ENCODE measurements around the gene IQCF2. TPM values are rescaled to one million over a fixed set of nuclear protein-coding genes. Genes with fewer than 3 reads are reported as not detected.
"Not testable (repeated sequence)": the region's sequence is repeated elsewhere in the genome, so short reads cannot be mapped to it uniquely, and the experiment has no call there.

IQCF2 gene
- polyA plus RNA-seq, 3 donors = not detected

DNA sequence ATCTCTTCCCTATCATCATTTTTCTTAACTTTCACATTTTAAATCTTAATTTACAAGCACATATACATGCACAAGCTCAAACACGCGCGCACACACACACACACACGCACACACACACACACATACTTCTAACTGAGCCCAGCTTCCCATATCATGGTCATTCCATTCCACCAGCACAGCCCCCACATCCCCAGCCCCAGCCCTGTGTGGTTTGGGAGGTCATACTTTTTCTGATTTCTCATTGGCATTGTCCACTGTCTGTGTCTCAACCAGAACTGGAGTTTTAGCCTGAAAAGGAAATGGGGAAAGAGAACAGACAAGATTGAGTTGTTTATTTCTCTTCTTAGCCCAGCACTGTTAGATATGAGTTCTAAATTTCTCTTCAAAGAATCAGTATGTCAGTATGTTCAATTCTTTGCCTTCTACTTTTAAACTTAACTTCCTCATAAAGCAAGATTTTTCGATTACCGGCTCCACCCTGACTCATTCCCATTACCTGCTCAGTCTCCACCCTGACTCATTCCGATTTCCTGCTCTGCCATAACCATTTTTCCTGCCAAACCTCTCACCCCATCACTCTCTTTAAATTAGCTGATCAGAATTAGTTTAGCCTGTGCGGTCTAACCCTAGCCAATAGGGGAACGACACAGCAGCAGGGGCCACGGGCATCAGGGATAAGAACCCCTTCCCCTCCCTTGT is 35.3 kb downstream of the IQCF2 start:
- Mint-ChIP-seq H3K9me3 (peaks cover 0 to 4% (median 0%) of the 10 kb centered on the region in 7 donors), H3K36me3 (no peaks in the 10 kb centered on the region), H3K27ac (no peak overlapping the region), H3K4me1 (no peaks in the 10 kb centered on the region), H3K27me3 (ENCODE audit: low read depth in 3 of 3) (peaks cover 19 to 34% (median 33%) of the 10 kb centered on the region in 3 donors), H3K4me3 (peak overlapping the region in 1 of 2 donors; percentile 3)
- no peaks in the 10 kb centered on the region for H4K20me1 ChIP-seq (ENCODE audit: insufficient read depth, low read length)
- no peak overlapping the region for H3K4me3 ChIP-seq (replicated peaks in 1 of 3; ENCODE audit: low read depth in 2 of 3, low read length in 3 of 3)
- no peaks in the 10 kb centered on the region for H3K4me1 ChIP-seq (ENCODE audit: control insufficient read depth in 1 of 2, insufficient read depth in 2 of 2, low read length in 2 of 2)
- H3K9me3 ChIP-seq (replicated peaks in 1 of 2; ENCODE audit: control insufficient read depth in 1 of 2, insufficient read depth in 1 of 2, low read length in 2 of 2) = no peaks in the 10 kb centered on the region
- intact Hi-C loops (cut with micrococcal nuclease) = no loop called here
- peaks cover 0 to 10% of the 10 kb centered on the region in 2 donors for H3K27me3 ChIP-seq (ENCODE audit: control insufficient read depth in 2 of 2, insufficient read depth in 2 of 2, low read length in 2 of 2)
- no peaks in the 10 kb centered on the region for H3K36me3 ChIP-seq (replicated peaks in 1 of 2; ENCODE audit: control insufficient read depth in 1 of 2, insufficient read depth in 2 of 2, low read length in 2 of 2)
- H3K79me2 ChIP-seq (ENCODE audit: insufficient read depth, low read length) = no peaks in the 10 kb centered on the region
- no peak overlapping the region for H3K9ac ChIP-seq (ENCODE audit: insufficient read depth, low read length, poor library complexity, severe bottlenecking)
- TF ChIP-seq, protein P1, sequence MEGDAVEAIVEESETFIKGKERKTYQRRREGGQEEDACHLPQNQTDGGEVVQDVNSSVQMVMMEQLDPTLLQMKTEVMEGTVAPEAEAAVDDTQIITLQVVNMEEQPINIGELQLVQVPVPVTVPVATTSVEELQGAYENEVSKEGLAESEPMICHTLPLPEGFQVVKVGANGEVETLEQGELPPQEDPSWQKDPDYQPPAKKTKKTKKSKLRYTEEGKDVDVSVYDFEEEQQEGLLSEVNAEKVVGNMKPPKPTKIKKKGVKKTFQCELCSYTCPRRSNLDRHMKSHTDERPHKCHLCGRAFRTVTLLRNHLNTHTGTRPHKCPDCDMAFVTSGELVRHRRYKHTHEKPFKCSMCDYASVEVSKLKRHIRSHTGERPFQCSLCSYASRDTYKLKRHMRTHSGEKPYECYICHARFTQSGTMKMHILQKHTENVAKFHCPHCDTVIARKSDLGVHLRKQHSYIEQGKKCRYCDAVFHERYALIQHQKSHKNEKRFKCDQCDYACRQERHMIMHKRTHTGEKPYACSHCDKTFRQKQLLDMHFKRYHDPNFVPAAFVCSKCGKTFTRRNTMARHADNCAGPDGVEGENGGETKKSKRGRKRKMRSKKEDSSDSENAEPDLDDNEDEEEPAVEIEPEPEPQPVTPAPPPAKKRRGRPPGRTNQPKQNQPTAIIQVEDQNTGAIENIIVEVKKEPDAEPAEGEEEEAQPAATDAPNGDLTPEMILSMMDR (IDR thresholded peaks at IDR 0.05) = no peak
- H2AFZ ChIP-seq (ENCODE audit: insufficient read depth, low read depth, low read length, poor library complexity, severe bottlenecking) = no peak overlapping the region
- no peak overlapping the region for H3K27ac ChIP-seq (ENCODE audit: low read depth in 1 of 2, low read length in 2 of 2)
- DNase-seq = no peak
- WGBS (ENCODE audit: insufficient coverage) = 95% methylated on average over 6 of the region's 10 CpGs
- H3K4me2 ChIP-seq (replicated peaks; ENCODE audit: extremely low read depth, low read length, poor library complexity, severe bottlenecking) = no peak overlapping the region

DNA sequence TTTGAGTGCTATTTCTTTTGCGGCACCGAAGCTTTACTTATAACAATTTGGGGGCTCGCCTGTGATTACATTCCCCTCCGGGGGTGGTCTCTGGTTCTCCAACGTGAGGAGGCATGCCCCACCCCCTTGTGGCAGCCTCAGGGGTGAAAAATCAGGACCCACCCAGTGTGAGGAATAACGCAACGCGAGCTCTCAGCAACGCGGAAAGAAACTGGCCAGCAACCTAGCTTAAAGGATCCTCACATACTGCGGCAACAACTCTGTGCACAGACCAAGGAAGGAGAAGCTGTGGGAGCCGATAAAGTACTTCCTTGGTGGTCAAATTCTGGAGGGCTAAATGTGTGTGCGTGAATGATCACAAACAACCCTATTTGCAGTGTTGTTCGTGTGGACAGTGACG is 36.0 kb downstream of the IQCF2 start:
- WGBS (ENCODE audit: insufficient coverage) = 93% methylated on average over 13 of the region's 15 CpGs
- Histone ChIP-seq H3K27ac (ENCODE audit: low read depth in 1 of 2, low read length in 2 of 2) (no peak overlapping the region), H3K9me3 (replicated peaks in 1 of 2; ENCODE audit: control insufficient read depth in 1 of 2, insufficient read depth in 1 of 2, low read length in 2 of 2) (no peaks in the 10 kb centered on the region), H3K4me1 (ENCODE audit: control insufficient read depth in 1 of 2, insufficient read depth in 2 of 2, low read length in 2 of 2) (no peaks in the 10 kb centered on the region), H3K9ac (ENCODE audit: insufficient read depth, low read length, poor library complexity, severe bottlenecking) (no peak overlapping the region), H3K36me3 (replicated peaks in 1 of 2; ENCODE audit: control insufficient read depth in 1 of 2, insufficient read depth in 2 of 2, low read length in 2 of 2) (no peaks in the 10 kb centered on the region), H3K4me2 (replicated peaks; ENCODE audit: extremely low read depth, low read length, poor library complexity, severe bottlenecking) (no peak overlapping the region), H2AFZ (ENCODE audit: insufficient read depth, low read depth, low read length, poor library complexity, severe bottlenecking) (no peak overlapping the region), H4K20me1 (ENCODE audit: insufficient read depth, low read length) (no peaks in the 10 kb centered on the region), H3K79me2 (ENCODE audit: insufficient read depth, low read length) (no peaks in the 10 kb centered on the region), H3K4me3 (replicated peaks in 1 of 3; ENCODE audit: low read depth in 2 of 3, low read length in 3 of 3) (no peak overlapping the region), H3K27me3 (ENCODE audit: control insufficient read depth in 2 of 2, insufficient read depth in 2 of 2, low read length in 2 of 2) (peaks cover 0 to 10% of the 10 kb centered on the region in 2 donors)
- H3K4me1 Mint-ChIP-seq = no peaks in the 10 kb centered on the region
- no peak overlapping the region for H3K27ac Mint-ChIP-seq
- no peak for DNase-seq
- intact Hi-C loops (cut with micrococcal nuclease) = no loop called here
- H3K9me3 Mint-ChIP-seq = peaks cover 0 to 4% (median 0%) of the 10 kb centered on the region in 7 donors
- H3K27me3 Mint-ChIP-seq (ENCODE audit: low read depth in 3 of 3) = peaks cover 14 to 32% (median 31%) of the 10 kb centered on the region in 3 donors
- H3K4me3 Mint-ChIP-seq = no peak overlapping the region
- TF ChIP-seq, protein P1 (IDR thresholded peaks at IDR 0.05) = no peak
- H3K36me3 Mint-ChIP-seq = no peaks in the 10 kb centered on the region

DNA sequence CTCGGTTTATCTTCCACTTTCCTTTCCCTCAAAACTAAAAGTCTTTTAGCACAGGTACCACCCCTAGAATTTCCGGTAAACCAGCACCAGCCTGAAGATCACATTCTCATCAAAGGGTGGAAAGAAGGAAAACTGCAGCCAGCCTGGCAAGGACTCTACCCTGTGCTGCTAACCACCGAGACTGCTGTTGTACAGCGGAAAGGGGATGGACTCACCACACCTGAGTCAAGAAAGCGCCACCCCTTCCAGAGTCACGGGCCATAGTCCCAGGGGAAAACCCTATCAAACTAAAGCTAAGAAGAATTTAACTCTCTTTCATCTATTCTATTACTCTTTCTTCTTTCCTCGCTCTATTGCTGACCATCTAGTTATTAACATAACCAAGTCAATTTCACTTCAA is 38.6 kb downstream of the IQCF2 start:
- H3K4me3 Mint-ChIP-seq; H3K36me3 Mint-ChIP-seq; H3K27ac ChIP-seq (ENCODE audit: low read depth in 1 of 2, low read length in 2 of 2); H3K4me3 ChIP-seq (replicated peaks in 1 of 3; ENCODE audit: low read depth in 2 of 3, low read length in 3 of 3); H3K79me2 ChIP-seq (ENCODE audit: insufficient read depth, low read length); H3K4me1 ChIP-seq (ENCODE audit: control insufficient read depth in 1 of 2, insufficient read depth in 2 of 2, low read length in 2 of 2); H3K36me3 ChIP-seq (replicated peaks in 1 of 2; ENCODE audit: control insufficient read depth in 1 of 2, insufficient read depth in 2 of 2, low read length in 2 of 2); H3K4me1 Mint-ChIP-seq; intact Hi-C loops (cut with micrococcal nuclease); H3K9ac ChIP-seq (ENCODE audit: insufficient read depth, low read length, poor library complexity, severe bottlenecking); H3K9me3 ChIP-seq (replicated peaks in 1 of 2; ENCODE audit: control insufficient read depth in 1 of 2, insufficient read depth in 1 of 2, low read length in 2 of 2); H2AFZ ChIP-seq (ENCODE audit: insufficient read depth, low read depth, low read length, poor library complexity, severe bottlenecking); H3K4me2 ChIP-seq (replicated peaks; ENCODE audit: extremely low read depth, low read length, poor library complexity, severe bottlenecking); H4K20me1 ChIP-seq (ENCODE audit: insufficient read depth, low read length); H3K27me3 ChIP-seq (ENCODE audit: control insufficient read depth in 2 of 2, insufficient read depth in 2 of 2, low read length in 2 of 2); DNase-seq; H3K27ac Mint-ChIP-seq: not testable (repeated sequence)
- Mint-ChIP-seq H3K27me3 (ENCODE audit: low read depth in 3 of 3) (peaks cover 12 to 30% (median 23%) of the 10 kb centered on the region in 3 donors), H3K9me3 (peaks cover 2 to 11% (median 7%) of the 10 kb centered on the region in 7 donors)
- WGBS (ENCODE audit: insufficient coverage) = 84% methylated on average over 4 of the region's 7 CpGs

All from CD14-positive monocyte (primary cell).